H1 (cell line): ENCODE results near the gene CACNA2D4. TPM values are rescaled to one million over a fixed set of nuclear protein-coding genes. Genes with fewer than 3 reads are reported as not detected.

Experiments used
- ATF2 ChIP-seq: IDR thresholded peaks from 2 replicates; pipeline ENCODE4 v1.6.1; 2012; ENCODE audit warnings: low read length, inconsistent platforms
- HDAC2 ChIP-seq, 2 experiments: fragments of 300-600 bp in 1 of 2; sonication (generic) in 1 of 2; IDR thresholded peaks; 2 replicates each; pipeline ENCODE4 v1.6.1; 2011 to 2012; ENCODE audit warnings: low read depth in 2 of 2, low read length in 2 of 2, mild to moderate bottlenecking in 2 of 2, moderate library complexity in 2 of 2, borderline replicate concordance in 1 of 2, inconsistent platforms in 1 of 2
- POU5F1 ChIP-seq: IDR thresholded peaks from 2 replicates; pipeline ENCODE4 v1.6.1; 2011; ENCODE audit warnings: low read depth, mild to moderate bottlenecking, low read length, moderate library complexity
- TCF12 ChIP-seq: IDR thresholded peaks from 2 replicates; pipeline ENCODE4 v1.6.1; 2011; ENCODE audit warnings: low read depth, mild to moderate bottlenecking, low read length
- polyA plus RNA-seq, 7 experiments: library from polyadenylated mRNA; depleted of rRNA in 3 of 7; stranded (reverse) in 5 of 7; unstranded in 2 of 7; fragments of >200 nt in 5 of 7; fragments of 200-250 nt in 2 of 7; gene quantifications; 1 replicate in 5 of 7; 2 replicates in 1 of 7; 4 replicates in 1 of 7; pipeline versions ENCODE4 v1.2.1 to v1.2.3, GENCODE V29; 2011 to 2013; ENCODE audit warnings: missing spikeins in 2 of 7, mixed read lengths in 2 of 7
- total RNA-seq: library from RNA; stranded (reverse); fragmentation: NEBNext Ultra II Directional; extraction: Animal tissue kit (Norgen Biotek cat#: 25700); gene quantifications from 2 replicates; pipeline ENCODE4 v1.2.1, GENCODE V29; 2021

CACNA2D4 gene
- total and polyA plus RNA-seq, 2 of the 8 experiments (the other 6 are each of a cell fraction or from before 2014, with no cell fraction given), result 0.44 to 0.88 TPM

GRCh38 chr12:1885599-1886245 is 32.7 kb downstream of the CACNA2D4 start (continued):
- TF ChIP-seq ATF2 (no peak), POU5F1 (no peak), HDAC2 (IDR thresholded peaks at IDR 0.05; ENCODE audit: borderline replicate concordance in 1 of 2, low read depth in 2 of 2, low read length in 2 of 2) (no peak), TCF12 (no peak)
